GM18502 (cell line): ENCODE measurements around the gene ATP1A2.

Experiments
- ATAC-seq: cut with Tn5 transposase; IDR thresholded peaks from one replicate; pipeline ENCODE4 v1.9.1; 2021; ENCODE audit warnings: mild to moderate bottlenecking; ENCODE audit not compliant: unreplicated experiment, poor library complexity

The ATP1A2 gene

GRCh38 chr1:160168609-160169369 is 53.2 kb downstream of the ATP1A2 start:
- no peak for ATAC-seq

GRCh38 chr1:160169553-160170399 is 54.2 kb downstream of the ATP1A2 start:
- peak; percentile 74 for ATAC-seq

- ATAC-seq, result no peak
Measured at GRCh38 chr1:160171354-160171753, 55.8 kb downstream of the ATP1A2 start.

GRCh38 chr1:160171980-160172379 is 56.4 kb downstream of the ATP1A2 start:
- no peak for ATAC-seq

- no peak for ATAC-seq
Measured at GRCh38 chr1:160177231-160177630, 61.7 kb downstream of the ATP1A2 start.

- ATAC-seq, result no peak
Measured at GRCh38 chr1:160177667-160178066, 62.1 kb downstream of the ATP1A2 start.

- no peak for ATAC-seq
Measured at GRCh38 chr1:160178731-160179130, 63.2 kb downstream of the ATP1A2 start.

- ATAC-seq, result no peak
Measured at GRCh38 chr1:160179336-160179735, 63.8 kb downstream of the ATP1A2 start.

- ATAC-seq, result no peak
Measured at GRCh38 chr1:160186246-160186645, 70.7 kb downstream of the ATP1A2 start.

- no peak for ATAC-seq
Measured at GRCh38 chr1:160186729-160187128, 71.2 kb downstream of the ATP1A2 start.

- ATAC-seq, result no peak
Measured at GRCh38 chr1:160187407-160187806, 71.8 kb downstream of the ATP1A2 start.

GRCh38 chr1:160188341-160188740 is 72.8 kb downstream of the ATP1A2 start:
- no peak for ATAC-seq

- no peak for ATAC-seq
Measured at GRCh38 chr1:160189649-160190625, 74.4 kb downstream of the ATP1A2 start, which contains the start of gene CASQ1. Gene CASQ1 (plus strand): TSS chr1:160190575. CDS start chr1:160190752, 177 bp downstream.

- no peak for ATAC-seq
Measured at GRCh38 chr1:160191756-160192155, 76.2 kb downstream of the ATP1A2 start.

GRCh38 chr1:160192234-160192633 is 76.7 kb downstream of the ATP1A2 start:
- no peak for ATAC-seq
